HG03521 (cell line): Measurements from ENCODE around the gene AK5.
"Not testable (repeated sequence)": the region's sequence is repeated elsewhere in the genome, so short reads cannot be mapped to it uniquely, and the experiment has no call there.

Experiments used
- ATAC-seq: cut with Tn5 transposase; IDR thresholded peaks from one replicate; pipeline ENCODE4 v1.9.1; 2021; ENCODE audit warnings: mild to moderate bottlenecking, moderate library complexity; ENCODE audit not compliant: unreplicated experiment

Gene AK5

DNA sequence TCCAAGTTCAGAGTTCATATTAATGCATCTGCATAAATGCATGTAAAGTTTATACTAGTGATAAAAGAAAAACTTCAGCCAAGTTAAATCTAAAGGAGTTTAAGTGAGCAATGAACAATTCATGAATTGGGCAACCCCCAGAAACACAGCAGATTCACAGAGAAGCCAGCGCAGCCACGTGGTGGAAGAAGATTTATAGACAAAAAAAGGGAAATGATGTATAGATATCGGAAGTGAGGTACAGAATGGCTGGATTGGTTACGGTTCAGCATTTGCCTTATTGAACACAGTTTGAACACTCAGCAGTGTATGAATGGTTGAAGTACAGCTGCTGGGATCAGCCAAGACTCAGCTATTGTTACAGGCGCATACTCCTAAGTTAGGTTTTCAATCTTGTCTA is 5.7 kb downstream of the AK5 start:
- no peak for ATAC-seq

GRCh38 chr1:77288275-77288674 is 6.5 kb downstream of the AK5 start:
- ATAC-seq: no peak

GRCh38 chr1:77290576-77290975 is 8.8 kb downstream of the AK5 start:
- ATAC-seq: no peak

GRCh38 chr1:77292551-77292950 is 10.7 kb downstream of the AK5 start:
- ATAC-seq: no peak

- no peak for ATAC-seq
Measured at GRCh38 chr1:77300566-77300965, 18.7 kb downstream of the AK5 start.

DNA sequence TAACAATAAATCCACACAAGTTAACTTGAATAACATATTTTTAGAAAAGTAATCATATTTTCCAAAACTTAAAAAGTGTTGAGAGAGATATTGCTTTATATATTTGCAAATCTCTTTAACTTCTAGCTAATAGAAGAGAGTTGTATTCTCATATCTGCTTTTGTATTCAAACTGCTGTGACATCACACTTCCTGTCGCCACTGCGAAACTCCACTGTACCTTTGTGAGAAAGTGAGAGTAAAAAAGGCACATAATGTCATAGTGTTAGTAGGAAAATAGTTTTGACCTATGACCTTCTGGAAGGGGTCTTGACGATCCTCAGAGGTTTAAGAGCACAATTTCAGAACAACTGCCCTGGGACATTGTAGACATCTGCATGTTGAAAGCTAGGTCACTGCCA is 21.6 kb downstream of the AK5 start:
- ATAC-seq: no peak

DNA sequence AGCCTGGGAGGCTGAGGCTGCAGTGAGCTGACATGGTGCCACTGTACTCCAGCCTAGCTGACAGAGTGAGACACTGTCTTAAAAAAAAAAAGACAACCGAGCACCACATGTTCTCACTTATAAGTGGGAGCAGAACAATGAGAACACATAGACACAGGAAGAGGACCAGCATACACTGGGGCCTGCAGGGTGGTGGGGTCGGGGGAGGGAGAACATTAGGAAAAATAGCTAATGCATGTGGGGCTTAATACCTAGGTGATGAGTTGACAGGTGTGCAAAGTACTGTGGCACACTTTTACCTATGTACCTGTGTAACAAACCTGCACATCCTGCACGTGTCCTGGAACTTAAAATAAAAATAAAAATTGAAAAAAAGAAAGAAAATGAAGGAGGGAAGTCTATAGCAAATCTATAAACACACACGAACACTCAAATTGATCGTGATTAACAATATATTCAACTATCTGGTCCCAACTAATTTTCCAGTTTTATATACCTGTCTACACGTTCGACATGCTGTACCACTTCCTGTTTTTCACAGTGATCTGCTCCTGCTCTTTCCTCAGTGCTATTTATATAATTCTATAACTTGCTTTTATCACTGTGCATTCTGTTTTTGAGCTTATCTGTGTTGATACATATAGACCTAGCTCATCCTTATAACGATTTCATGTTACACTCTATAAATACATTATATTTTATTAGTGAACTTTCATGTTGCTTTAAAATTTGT is 27.2 kb downstream of the AK5 start:
- ATAC-seq: no peak

GRCh38 chr1:77310924-77311323 is 29.1 kb downstream of the AK5 start:
- ATAC-seq: no peak

GRCh38 chr1:77312364-77312763 is 30.5 kb downstream of the AK5 start:
- not testable (repeated sequence) for ATAC-seq

- ATAC-seq: no peak
Measured at GRCh38 chr1:77313491-77313890, 31.7 kb downstream of the AK5 start.

GRCh38 chr1:77316006-77316405 is 34.2 kb downstream of the AK5 start:
- ATAC-seq: no peak

- ATAC-seq: no peak
Measured at GRCh38 chr1:77316966-77317365, 35.1 kb downstream of the AK5 start.

GRCh38 chr1:77319036-77319705 is 37.4 kb downstream of the AK5 start:
- ATAC-seq: no peak

DNA sequence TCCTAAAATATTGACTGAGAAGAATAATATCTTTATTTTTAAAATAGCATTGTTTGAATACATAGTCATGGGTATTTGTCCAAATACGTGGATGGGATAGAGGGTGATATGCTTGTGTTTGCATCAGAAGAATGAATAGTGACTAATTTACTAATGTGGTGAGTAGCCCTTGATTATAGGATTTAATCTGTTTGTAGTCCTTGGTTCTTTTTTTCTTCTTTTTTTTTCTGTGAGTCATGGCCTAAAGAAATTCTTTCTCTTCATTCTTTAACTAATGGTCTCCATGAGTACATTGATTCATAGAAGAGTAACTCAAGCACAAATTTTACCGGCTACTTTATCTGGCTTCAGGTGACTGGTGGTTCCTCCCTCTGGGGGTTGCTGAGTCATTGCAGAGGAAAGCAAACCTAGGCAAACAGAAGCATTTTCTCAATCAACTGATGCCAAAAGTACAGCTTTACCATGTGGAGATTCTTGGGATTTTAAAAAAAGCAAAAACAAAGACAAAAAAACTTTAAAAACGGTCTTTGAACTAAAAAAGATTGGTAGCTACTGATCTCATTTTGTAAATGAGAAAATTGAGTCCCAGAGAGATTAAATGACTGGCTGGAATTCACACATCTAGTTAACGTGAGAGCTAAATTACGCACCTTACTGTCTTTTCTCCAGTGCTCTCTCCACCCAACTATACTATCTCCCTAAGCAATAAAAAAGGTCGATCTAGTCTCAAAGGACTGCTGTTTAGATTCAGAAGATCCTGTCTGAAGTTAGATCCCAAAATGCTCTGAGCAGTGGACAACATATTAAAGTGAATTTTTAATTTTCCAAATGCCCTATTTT is 40.5 kb downstream of the AK5 start:
- no peak for ATAC-seq

GRCh38 chr1:77333501-77333900 is 51.7 kb downstream of the AK5 start:
- no peak for ATAC-seq

- ATAC-seq: no peak
Measured at GRCh38 chr1:77336729-77337128, 54.9 kb downstream of the AK5 start.

DNA sequence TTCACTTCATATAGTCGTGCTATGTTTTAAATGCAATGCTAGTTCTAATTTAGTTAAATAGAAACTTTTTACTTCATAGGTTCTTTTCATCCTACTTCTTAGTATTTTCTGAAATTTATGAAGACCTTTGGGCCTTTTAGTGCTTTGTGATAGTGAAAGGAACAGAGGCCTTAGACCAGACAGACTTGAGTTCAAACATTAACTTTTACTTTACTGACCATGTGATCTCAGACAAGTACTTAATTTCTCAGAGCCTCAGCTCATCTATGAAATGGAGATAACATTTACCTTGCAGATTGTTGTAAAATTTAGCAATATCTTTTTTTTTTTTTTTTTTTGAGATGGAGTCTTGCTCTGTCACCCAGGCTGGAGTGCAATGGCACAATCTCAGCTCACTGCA is 57.5 kb downstream of the AK5 start:
- ATAC-seq: no peak

GRCh38 chr1:77341195-77341594 is 59.4 kb downstream of the AK5 start:
- ATAC-seq: no peak

DNA sequence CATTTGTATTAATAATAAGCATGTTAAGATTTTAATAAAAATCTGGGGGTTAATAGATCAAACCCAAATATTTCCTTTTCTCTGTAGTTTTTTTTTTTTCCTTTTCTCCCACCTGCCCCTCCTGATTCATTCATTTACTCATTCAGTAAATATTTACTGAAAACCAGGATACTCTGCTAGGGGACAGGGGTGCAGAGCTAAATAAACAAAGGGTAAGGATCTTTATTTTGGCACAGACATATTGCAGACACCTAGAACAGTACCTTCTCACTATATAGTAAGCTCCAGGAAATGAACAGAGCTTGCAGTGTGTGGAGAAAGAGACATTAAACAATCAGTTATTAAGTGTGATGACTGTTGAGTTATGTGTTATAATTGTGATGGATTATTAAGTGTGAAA is 60.9 kb downstream of the AK5 start:
- no peak for ATAC-seq

DNA sequence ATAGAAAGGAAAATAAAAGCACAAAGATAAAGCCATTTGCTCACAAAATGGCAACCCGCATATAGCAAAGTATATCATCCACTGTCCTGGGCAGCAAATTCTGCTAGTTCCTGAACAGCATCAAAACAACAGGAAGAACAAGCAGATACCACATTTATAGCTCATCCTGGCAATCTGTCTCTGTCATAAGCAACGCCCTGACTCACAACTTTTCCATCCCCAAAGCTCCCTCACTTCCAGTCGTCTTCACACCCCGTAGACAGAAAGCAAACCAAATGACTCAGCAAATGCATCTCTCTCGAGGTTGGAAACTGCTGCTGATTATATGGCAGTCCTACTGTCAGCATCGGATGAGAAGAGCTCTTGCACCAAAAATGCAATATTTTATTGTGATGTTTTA is 65.8 kb downstream of the AK5 start:
- no peak for ATAC-seq

DNA sequence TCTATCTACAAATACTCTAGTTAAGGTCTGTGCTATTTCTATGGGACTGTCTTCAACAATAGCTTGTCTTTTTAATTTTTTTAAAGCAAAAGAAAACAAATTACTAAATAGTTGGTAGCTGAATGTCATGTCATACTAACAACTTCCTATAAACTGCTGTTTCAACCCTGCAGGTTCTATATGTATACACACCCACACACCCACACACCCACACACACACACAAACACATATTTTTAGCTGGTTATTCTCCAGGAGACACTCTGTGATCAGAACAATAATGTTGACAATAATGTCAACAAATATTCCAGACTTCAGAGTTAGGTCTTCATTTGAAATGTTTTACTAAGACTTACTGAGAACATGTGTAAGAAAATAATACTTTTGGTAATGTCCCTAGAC is 66.7 kb downstream of the AK5 start:
- no peak for ATAC-seq

DNA sequence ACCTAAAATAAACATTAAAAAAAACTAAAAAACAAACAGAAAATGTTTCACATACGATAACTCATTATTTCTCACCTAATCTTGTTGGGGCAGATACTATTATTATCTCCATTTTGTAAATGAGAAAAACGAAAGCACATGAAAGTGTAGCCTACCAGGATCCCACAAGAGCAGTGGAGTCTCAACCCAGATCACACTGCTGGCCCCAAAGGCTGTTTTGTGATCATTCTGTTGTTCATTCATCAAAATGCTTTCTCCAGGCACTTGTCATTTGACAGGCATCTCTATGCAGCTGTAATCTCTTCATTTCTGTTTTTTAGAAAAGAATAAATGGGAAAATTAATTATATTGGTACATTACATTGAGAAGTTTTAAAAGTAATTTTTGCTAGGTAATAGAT is 67.5 kb downstream of the AK5 start:
- no peak for ATAC-seq
